B cell (primary cell): ENCODE data around the gene CA7. TPM values are rescaled to one million over a fixed set of nuclear protein-coding genes. Genes with fewer than 3 reads are reported as not detected.

Experiments used
- ATAC-seq: fragments of 200-7000 bp; cut with Tn5 transposase; one replicate; pipeline ENCODE4 v1.10.0; 2021; ENCODE audit warnings: low read depth, mild to moderate bottlenecking, moderate number of reproducible peaks, moderate library complexity
- CTCF ChIA-PET: fragments of 350-600 bp; sonication (Branson Sonifier 250); formaldehyde crosslinking; loops from one replicate; lab custom pipeline; 2021; ENCODE audit warnings: antibody characterized with exemption, inconsistent platforms; lab: Charles Lee
- POLR2A ChIA-PET: fragments of 350-600 bp; sonication (Branson Sonifier 250); formaldehyde crosslinking; loops from one replicate; lab custom pipeline; 2021; ENCODE audit warnings: antibody characterized with exemption; lab: Charles Lee
- DNase-seq: peaks from one replicate; pipeline ENCODE4 v3.0.0; 2013
- H2AFZ ChIP-seq: 2 replicates; pipeline ENCODE4 v1.6.1; 2012; ENCODE audit warnings: mild to moderate bottlenecking, low read depth, low read length; ENCODE audit not compliant: insufficient read depth, poor library complexity, severe bottlenecking
- H3K27ac ChIP-seq, 2 donors: 1 replicate in 1 of 2; 2 replicates in 1 of 2; pipeline ENCODE4 v1.5.1; 2012 to 2013; ENCODE audit warnings: low read length in 2 of 2, mild to moderate bottlenecking in 2 of 2, moderate library complexity in 1 of 2
- H3K27me3 ChIP-seq, 4 experiments: fragments of 200-600 bp in 1 of 4; sonication (generic) in 1 of 4; replicated peaks in 1 of 4; 1 replicate in 2 of 4; 2 replicates in 2 of 4; pipeline versions ENCODE4 v1.6.1 to v1.7.0; 2013 to 2016; ENCODE audit warnings: low read length in 3 of 4, mild to moderate bottlenecking in 2 of 4, mixed read lengths in 1 of 4, moderate library complexity in 1 of 4; ENCODE audit not compliant: insufficient read depth in 4 of 4, control insufficient read depth in 3 of 4; ENCODE audit errors: control extremely low read depth in 1 of 4
- H3K36me3 ChIP-seq, 2 experiments: replicated peaks in 1 of 2; 1 replicate in 1 of 2; 2 replicates in 1 of 2; pipeline versions ENCODE4 v1.6.1 to v1.7.1; 2013; ENCODE audit warnings: low read length in 1 of 2; ENCODE audit not compliant: insufficient read depth in 2 of 2, control insufficient read depth in 1 of 2; ENCODE audit errors: control extremely low read depth in 1 of 2, extremely low read depth in 1 of 2
- H3K4me1 ChIP-seq, 2 donors: fragments of 200-600 bp in 1 of 2; sonication (generic) in 1 of 2; 1 replicate in 1 of 2; 2 replicates in 1 of 2; pipeline versions ENCODE4 v1.5.1 to v1.6.1; 2013 to 2017; ENCODE audit warnings: low read length in 2 of 2; ENCODE audit not compliant: control insufficient read depth in 2 of 2, insufficient read depth in 2 of 2
- H3K4me2 ChIP-seq: replicated peaks from 2 replicates; pipeline ENCODE3; 2012; ENCODE audit warnings: mild to moderate bottlenecking, low read depth, low read length; ENCODE audit not compliant: poor library complexity, severe bottlenecking
- H3K4me3 ChIP-seq, 5 experiments: fragments of 200-600 bp in 1 of 5; sonication (generic) in 1 of 5; 1 replicate in 3 of 5; 2 replicates in 2 of 5; pipeline versions ENCODE4 v1.5.1 to v1.7.0; 2011 to 2016; ENCODE audit warnings: low read length in 4 of 5, mild to moderate bottlenecking in 4 of 5, low read depth in 2 of 5, control low read depth in 1 of 5, moderate library complexity in 1 of 5; ENCODE audit not compliant: insufficient read depth in 1 of 5; ENCODE audit errors: control extremely low read depth in 1 of 5, extremely low read depth in 1 of 5
- H3K79me2 ChIP-seq: fragments of 200-600 bp; sonication (generic); one replicate; pipeline ENCODE4 v1.6.0; 2016; ENCODE audit warnings: low read length; ENCODE audit not compliant: control insufficient read depth, insufficient read depth
- H3K9ac ChIP-seq: fragments of 200-600 bp; sonication (generic); 2 replicates; pipeline ENCODE4 v1.6.1; 2017; ENCODE audit warnings: mild to moderate bottlenecking, low read length, moderate library complexity
- H3K9me3 ChIP-seq, 3 donors: one replicate each; pipeline versions ENCODE4 v1.6.1 to v1.7.1; 2013; ENCODE audit warnings: low read length in 2 of 3; ENCODE audit not compliant: control insufficient read depth in 2 of 3, insufficient read depth in 1 of 3; ENCODE audit errors: control extremely low read depth in 1 of 3
- H4K20me1 ChIP-seq: 2 replicates; pipeline ENCODE4 v1.6.0; 2012; ENCODE audit warnings: mild to moderate bottlenecking, low read length; ENCODE audit not compliant: insufficient read depth, control insufficient read depth, poor library complexity, severe bottlenecking
- H3K27ac Mint-ChIP-seq: one replicate; pipeline ENCODE4 v1.8.0; 2021; ENCODE audit warnings: mixed read lengths
- H3K27me3 Mint-ChIP-seq: one replicate; pipeline ENCODE4 v1.8.0; 2021; ENCODE audit warnings: mixed read lengths
- H3K4me1 Mint-ChIP-seq: one replicate; pipeline ENCODE4 v1.8.0; 2021; ENCODE audit warnings: mixed read lengths
- H3K4me3 Mint-ChIP-seq: one replicate; pipeline ENCODE4 v1.8.0; 2021; ENCODE audit warnings: mixed read lengths
- H3K9me3 Mint-ChIP-seq: one replicate; pipeline ENCODE4 v1.8.0; 2022; ENCODE audit warnings: mixed read lengths; ENCODE audit not compliant: insufficient read depth
- CTCF ChIP-seq: fragments of 200-600 bp; IDR thresholded peaks from one replicate; pipeline ENCODE4 v1.8.0; 2022; ENCODE audit warnings: antibody characterized with exemption, mild to moderate bottlenecking
- EZH2 ChIP-seq: IDR thresholded peaks from 2 replicates; pipeline ENCODE4 v1.6.1; 2012; ENCODE audit warnings: borderline replicate concordance, low read depth, mild to moderate bottlenecking, moderate library complexity, low read length; ENCODE audit not compliant: insufficient read depth, poor library complexity, severe bottlenecking
- WGBS: methylation state at CpG from one replicate; pipeline ENCODE4 v1.1.5; 2013; ENCODE audit warnings: missing lambda C conversion rate; ENCODE audit not compliant: insufficient coverage; 5-methylcytosine and 5-hydroxymethylcytosine counted together
- intact Hi-C: fragments of 100-400 bp; cut with micrococcal nuclease; formaldehyde crosslinking; loops from one replicate; pipeline ENCODE4 v1.10.0; 2022
- polyA plus RNA-seq: library from polyadenylated mRNA; depleted of rRNA; stranded (reverse); fragments of >200 nt; gene quantifications from 2 replicates; pipeline ENCODE4 v1.2.3, GENCODE V29; 2012
- total RNA-seq, 2 donors: library from RNA; stranded (reverse); fragments of 120-200 nt in 1 of 2; gene quantifications; 1 replicate in 1 of 2; 2 replicates in 1 of 2; pipeline versions ENCODE4 v1.2.3 to v1.2.4, GENCODE V29; 2013 to 2022

The CA7 gene
- total and polyA plus RNA-seq, 2 donors (not counting 1 experiment from before 2014, with no cell fraction given) = not detected

- CTCF ChIA-PET = no interaction called here
- Histone ChIP-seq H3K79me2 (no peaks in the 10 kb centered on the region), H3K36me3 (peaks cover 5 to 28% of the 10 kb centered on the region in 2 experiments), H2AFZ (no peak overlapping the region), H3K4me2 (no peak overlapping the region), H3K27ac (no peak overlapping the region), H3K4me1 (no peaks in the 10 kb centered on the region), H3K9ac (no peak overlapping the region), H3K9me3 (peaks cover 0 to 14% (median 0%) of the 10 kb centered on the region in 3 donors), H3K27me3 (no peaks in the 10 kb centered on the region), H4K20me1 (no peaks in the 10 kb centered on the region), H3K4me3 (no peak overlapping the region)
- 100% methylated on average over 2 of the region's 5 CpGs for WGBS
- no peaks in the 10 kb centered on the region for H3K27me3 Mint-ChIP-seq
- DNase-seq (no peak), ATAC-seq (no peak)
- no peaks in the 10 kb centered on the region for H3K4me1 Mint-ChIP-seq
- H3K9me3 Mint-ChIP-seq = no peaks in the 10 kb centered on the region
- POLR2A ChIA-PET = no interaction called here
- intact Hi-C loops = no loop called here
- no peak overlapping the region for H3K27ac Mint-ChIP-seq
- H3K4me3 Mint-ChIP-seq = no peak overlapping the region
- TF ChIP-seq CTCF (no peak), EZH2 (no peak)
Observed at GRCh38 chr16:66802159-66802558, 42.1 kb upstream of the CA7 start.

GRCh38 chr16:66809765-66810164, 34.4 kb upstream of the CA7 start:
- ChIA-PET POLR2A (no interaction called here), CTCF (no interaction called here)
- H3K27me3 ChIP-seq = no peaks in the 10 kb centered on the region
- no peak overlapping the region for H3K4me3 ChIP-seq
- H3K36me3 ChIP-seq = peaks cover 17 to 43% of the 10 kb centered on the region in 2 experiments
- no peak overlapping the region for H2AFZ ChIP-seq
- no peaks in the 10 kb centered on the region for H3K9me3 ChIP-seq
- DNase-seq = no peak
- TF ChIP-seq EZH2 = no peak
- no peak for TF ChIP-seq CTCF
- H3K4me2 ChIP-seq = no peak overlapping the region
- no peak overlapping the region for H3K27ac Mint-ChIP-seq
- H3K79me2 ChIP-seq = no peaks in the 10 kb centered on the region
- H3K27me3 Mint-ChIP-seq = no peaks in the 10 kb centered on the region
- H3K4me3 Mint-ChIP-seq = no peak overlapping the region
- no peaks in the 10 kb centered on the region for H3K4me1 ChIP-seq
- no peak overlapping the region for H3K9ac ChIP-seq
- no CpG with 5 or more reads among the region's 4 CpGs for WGBS
- H3K4me1 Mint-ChIP-seq = no peaks in the 10 kb centered on the region
- no peak for ATAC-seq
- H3K27ac ChIP-seq = no peak overlapping the region
- H4K20me1 ChIP-seq = no peaks in the 10 kb centered on the region
- intact Hi-C loops = no loop called here
- H3K9me3 Mint-ChIP-seq = no peaks in the 10 kb centered on the region
